ENCODE data around the gene PTPMT1. TPM values are rescaled to one million over a fixed set of nuclear protein-coding genes. Genes with fewer than 3 reads are reported as not detected.

The PTPMT1 gene
- total and polyA plus RNA-seq, 2 donors = 38.0 to 38.3 TPM

DNA sequence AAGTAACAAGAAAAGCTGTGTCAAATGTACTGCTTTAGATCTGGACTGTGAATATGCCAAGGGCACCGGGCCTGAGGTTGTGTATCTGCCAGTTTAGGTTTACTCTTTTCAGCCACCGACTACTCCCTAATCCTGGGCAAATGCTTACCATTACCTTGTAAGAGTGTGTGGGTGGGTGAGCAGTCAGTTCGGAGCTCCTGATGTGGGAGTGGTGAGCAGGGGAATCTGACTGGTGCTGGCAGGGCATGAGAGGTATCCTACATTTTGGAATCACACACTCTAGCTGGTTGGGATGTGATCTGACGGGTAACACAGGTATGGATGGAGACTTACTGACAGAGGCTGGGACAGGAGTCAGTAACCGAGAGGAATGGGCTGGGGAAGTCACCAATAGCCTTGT is 18.4 kb downstream of the PTPMT1 start:
- Histone ChIP-seq H3K4me1 (ENCODE audit: control insufficient read depth in 2 of 2, insufficient read depth in 2 of 2, low read length in 2 of 2) (peaks cover 6 to 12% of the 10 kb centered on the region in 2 donors), H3K27ac (ENCODE audit: low read depth in 1 of 2, low read length in 1 of 2) (no peak overlapping the region), H3K4me3 (ENCODE audit: low read length in 2 of 2) (no peak overlapping the region), H3K9me3 (ENCODE audit: control insufficient read depth in 2 of 2, insufficient read depth in 1 of 2, low read length in 1 of 2) (no peaks in the 10 kb centered on the region), H3K27me3 (ENCODE audit: control insufficient read depth in 2 of 2, insufficient read depth in 1 of 2, low read length in 1 of 2) (no peaks in the 10 kb centered on the region), H3K36me3 (ENCODE audit: control insufficient read depth in 2 of 2, insufficient read depth in 2 of 2, low read length in 1 of 2) (peaks cover 48 to 55% of the 10 kb centered on the region in 2 donors)
- no peak for DNase-seq (ENCODE audit: low read depth in 6 of 9, low spot score in 9 of 9)
- WGBS = 97% methylated on average over 5 of the region's 5 CpGs

DNA sequence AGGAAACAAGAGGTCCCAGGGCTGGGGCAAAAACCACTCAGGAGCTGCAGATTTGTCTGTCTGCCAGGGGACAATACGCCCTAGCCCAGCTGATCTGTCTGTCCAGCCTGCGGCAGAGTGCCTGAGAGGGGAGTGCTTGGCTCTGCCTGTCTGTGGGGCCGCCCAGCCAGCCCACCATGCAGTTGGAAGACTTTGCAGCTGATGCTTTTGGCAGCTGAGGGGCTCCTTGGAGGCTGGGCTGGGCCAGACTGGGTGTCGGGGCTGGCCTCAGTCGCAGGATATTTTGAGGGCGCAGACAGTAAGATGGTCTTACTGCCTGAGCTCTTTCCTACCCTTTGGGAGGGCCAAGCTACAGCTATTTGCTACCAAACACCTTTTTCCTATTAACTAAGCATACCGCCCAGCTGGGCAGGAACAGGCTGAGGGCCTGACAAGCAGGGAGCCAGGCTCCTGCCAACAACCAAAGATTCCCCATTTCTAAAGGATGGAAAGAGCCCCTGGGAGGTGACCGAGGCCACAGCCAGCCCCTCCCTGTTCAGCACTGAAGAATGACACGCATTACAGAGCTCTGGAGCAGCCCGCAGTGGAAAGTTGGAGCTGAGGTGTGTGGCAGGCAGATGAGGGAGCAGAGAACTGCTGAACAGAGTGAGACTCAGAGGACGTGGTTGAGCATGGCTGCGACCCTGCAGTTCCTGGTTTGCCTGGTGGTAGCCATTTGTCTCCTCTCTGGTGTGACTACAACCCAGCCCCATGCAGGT is 20.9 kb downstream of the PTPMT1 start, which contains the start of gene FAM180B:
Gene FAM180B (plus strand): TSS at position 581 of the 758 bp plus-strand sequence. CDS start 91 bp downstream, at position 672.
- peaks cover 40 to 50% of the 10 kb centered on the region in 2 donors for H3K36me3 ChIP-seq (ENCODE audit: control insufficient read depth in 2 of 2, insufficient read depth in 2 of 2, low read length in 1 of 2)
- no peak for DNase-seq (ENCODE audit: low read depth in 6 of 9, low spot score in 9 of 9)
- H3K4me1 ChIP-seq (ENCODE audit: control insufficient read depth in 2 of 2, insufficient read depth in 2 of 2, low read length in 2 of 2) = no peaks in the 10 kb centered on the region
- no peak within 1 kb of the TSS for H3K27ac ChIP-seq (ENCODE audit: low read depth in 1 of 2, low read length in 1 of 2)
- no peaks in the 10 kb centered on the region for H3K27me3 ChIP-seq (ENCODE audit: control insufficient read depth in 2 of 2, insufficient read depth in 1 of 2, low read length in 1 of 2)
- no peaks in the 10 kb centered on the region for H3K9me3 ChIP-seq (ENCODE audit: control insufficient read depth in 2 of 2, insufficient read depth in 1 of 2, low read length in 1 of 2)
- no peak within 1 kb of the TSS for H3K4me3 ChIP-seq (ENCODE audit: low read length in 2 of 2)
- 95% methylated on average over 12 of the region's 12 CpGs for WGBS

DNA sequence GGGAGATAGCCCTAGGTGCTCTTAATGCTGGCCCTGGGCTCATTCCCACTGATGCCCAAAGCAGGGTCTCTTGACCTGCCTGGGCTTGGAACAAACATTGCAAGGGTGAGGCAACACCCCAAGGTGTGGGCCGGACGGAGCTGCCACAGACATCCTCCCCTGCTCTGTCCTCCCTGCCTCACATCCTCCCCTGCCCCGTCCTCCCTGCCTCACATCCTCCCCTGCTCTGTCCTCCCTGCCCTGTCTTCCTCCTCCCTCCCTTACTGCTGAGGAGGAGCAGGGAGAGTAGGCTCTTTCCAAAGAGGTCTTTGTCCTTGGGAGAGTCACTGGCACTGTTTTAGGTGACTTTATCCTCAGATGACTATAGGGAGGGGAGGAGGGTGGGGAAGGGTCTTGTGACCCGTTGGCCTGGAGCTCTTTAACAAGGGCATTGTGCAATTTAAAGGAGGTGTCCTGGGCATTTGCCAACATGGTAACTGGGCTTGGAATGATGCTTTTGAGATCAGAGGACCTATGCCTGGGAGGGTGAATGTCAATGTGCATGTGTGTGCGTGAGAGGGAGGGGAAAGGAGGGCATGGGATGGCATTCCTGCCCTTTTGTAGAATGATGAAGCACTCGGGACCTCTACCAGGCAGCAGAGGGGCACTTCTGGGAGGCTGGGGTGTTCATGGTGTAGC is 21.8 kb downstream of the PTPMT1 start:
- peaks cover 31 to 42% of the 10 kb centered on the region in 2 donors for H3K36me3 ChIP-seq (ENCODE audit: control insufficient read depth in 2 of 2, insufficient read depth in 2 of 2, low read length in 1 of 2)
- H3K9me3 ChIP-seq (ENCODE audit: control insufficient read depth in 2 of 2, insufficient read depth in 1 of 2, low read length in 1 of 2) = no peaks in the 10 kb centered on the region
- 86% methylated on average over 6 of the region's 6 CpGs for WGBS
- DNase-seq (ENCODE audit: low read depth in 6 of 9, low spot score in 9 of 9) = no peak
- no peaks in the 10 kb centered on the region for H3K27me3 ChIP-seq (ENCODE audit: control insufficient read depth in 2 of 2, insufficient read depth in 1 of 2, low read length in 1 of 2)
- H3K4me3 ChIP-seq (ENCODE audit: low read length in 2 of 2) = no peak overlapping the region
- H3K27ac ChIP-seq (ENCODE audit: low read depth in 1 of 2, low read length in 1 of 2) = no peak overlapping the region
- H3K4me1 ChIP-seq (ENCODE audit: control insufficient read depth in 2 of 2, insufficient read depth in 2 of 2, low read length in 2 of 2) = peaks cover 2 to 8% of the 10 kb centered on the region in 2 donors

DNA sequence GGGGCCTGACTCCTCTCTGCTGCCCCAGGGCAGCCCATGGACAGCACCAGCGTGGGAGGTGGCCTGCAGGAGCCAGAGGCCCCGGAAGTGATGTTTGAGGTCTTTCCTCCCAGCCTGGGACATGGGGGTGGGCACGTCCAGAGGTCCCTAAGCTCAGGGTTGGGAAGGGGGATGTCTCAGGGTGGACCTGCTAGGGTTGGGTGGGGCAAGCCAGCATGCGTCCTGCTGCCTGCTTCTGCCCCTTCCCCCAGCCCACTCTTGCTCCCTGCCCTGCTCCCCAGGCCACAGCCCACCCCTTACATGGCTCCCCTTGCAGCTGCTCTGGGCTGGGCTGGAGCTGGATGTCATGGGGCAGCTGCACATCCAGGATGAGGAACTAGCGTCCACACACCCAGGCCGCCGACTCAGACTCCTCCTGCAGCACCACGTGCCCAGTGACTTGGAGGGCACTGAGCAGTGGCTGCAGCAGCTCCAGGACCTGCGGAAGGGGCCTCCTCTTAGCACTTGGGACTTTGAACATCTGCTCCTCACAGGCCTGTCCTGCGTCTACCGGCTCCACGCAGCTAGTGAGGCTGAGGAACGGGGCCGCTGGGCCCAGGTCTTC is 22.4 kb downstream of the PTPMT1 start:
- 49% methylated on average over 14 of the region's 14 CpGs for WGBS
- H3K9me3 ChIP-seq (ENCODE audit: control insufficient read depth in 2 of 2, insufficient read depth in 1 of 2, low read length in 1 of 2) = no peaks in the 10 kb centered on the region
- no peak for DNase-seq (ENCODE audit: low read depth in 6 of 9, low spot score in 9 of 9)
- H3K27me3 ChIP-seq (ENCODE audit: control insufficient read depth in 2 of 2, insufficient read depth in 1 of 2, low read length in 1 of 2) = peaks cover 0 to 3% of the 10 kb centered on the region in 2 donors
- peaks cover 2 to 14% of the 10 kb centered on the region in 2 donors for H3K4me1 ChIP-seq (ENCODE audit: control insufficient read depth in 2 of 2, insufficient read depth in 2 of 2, low read length in 2 of 2)
- H3K4me3 ChIP-seq (ENCODE audit: low read length in 2 of 2) = no peak overlapping the region
- peaks cover 25 to 36% of the 10 kb centered on the region in 2 donors for H3K36me3 ChIP-seq (ENCODE audit: control insufficient read depth in 2 of 2, insufficient read depth in 2 of 2, low read length in 1 of 2)
- no peak overlapping the region for H3K27ac ChIP-seq (ENCODE audit: low read depth in 1 of 2, low read length in 1 of 2)

DNA sequence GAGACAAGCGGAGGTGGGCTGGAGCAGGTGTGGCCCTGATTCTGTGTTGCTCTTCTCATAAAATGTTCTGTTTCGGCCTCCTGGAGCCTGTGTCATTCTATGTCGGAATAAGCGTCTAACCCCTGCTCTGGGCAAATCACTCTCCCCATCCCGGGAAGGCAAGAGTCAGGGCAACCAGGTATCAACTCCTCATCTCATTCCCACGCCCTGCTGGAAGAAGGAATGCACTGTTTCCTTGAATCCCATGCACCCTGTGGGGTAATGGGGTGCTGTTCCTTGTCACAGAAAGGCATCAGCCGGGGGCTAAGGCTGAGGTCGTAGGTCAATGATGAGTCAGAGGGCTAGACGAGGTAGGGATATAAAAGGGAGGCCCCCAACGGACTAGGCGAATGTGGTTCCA is 23.7 kb downstream of the PTPMT1 start:
- Histone ChIP-seq H3K27me3 (ENCODE audit: control insufficient read depth in 2 of 2, insufficient read depth in 1 of 2, low read length in 1 of 2) (peaks cover 11 to 16% of the 10 kb centered on the region in 2 donors), H3K4me1 (ENCODE audit: control insufficient read depth in 2 of 2, insufficient read depth in 2 of 2, low read length in 2 of 2) (peaks cover 5 to 25% of the 10 kb centered on the region in 2 donors), H3K9me3 (ENCODE audit: control insufficient read depth in 2 of 2, insufficient read depth in 1 of 2, low read length in 1 of 2) (no peaks in the 10 kb centered on the region), H3K36me3 (ENCODE audit: control insufficient read depth in 2 of 2, insufficient read depth in 2 of 2, low read length in 1 of 2) (peaks cover 12 to 23% of the 10 kb centered on the region in 2 donors), H3K27ac (ENCODE audit: low read depth in 1 of 2, low read length in 1 of 2) (no peak overlapping the region), H3K4me3 (ENCODE audit: low read length in 2 of 2) (no peak overlapping the region)
- 97% methylated on average over 11 of the region's 11 CpGs for WGBS
- DNase-seq (ENCODE audit: low read depth in 6 of 9, low spot score in 9 of 9) = no peak

DNA sequence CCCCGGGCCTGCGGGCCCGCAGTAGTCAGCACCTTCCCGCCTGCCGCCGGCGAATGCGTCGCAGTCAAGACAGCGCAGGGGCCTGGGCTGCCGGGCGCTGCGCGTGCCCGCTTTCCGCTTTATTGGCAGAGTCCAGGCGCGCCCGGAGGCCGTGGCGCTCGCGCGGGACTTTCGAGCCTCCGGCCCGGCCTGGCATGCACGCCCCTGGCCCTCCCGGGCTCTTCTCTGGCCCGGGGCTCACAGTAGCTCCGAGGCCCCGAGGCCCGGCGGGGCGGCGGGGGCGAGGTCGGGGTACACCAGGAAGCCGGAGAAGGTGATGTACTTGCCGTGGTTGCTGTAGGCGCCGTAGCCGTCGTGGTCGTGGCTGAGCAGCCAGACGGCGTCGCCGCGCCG is 24.2 kb downstream of the PTPMT1 start:
- H3K27me3 ChIP-seq (ENCODE audit: control insufficient read depth in 2 of 2, insufficient read depth in 1 of 2, low read length in 1 of 2) = peaks cover 15 to 20% of the 10 kb centered on the region in 2 donors
- no peak overlapping the region for H3K27ac ChIP-seq (ENCODE audit: low read depth in 1 of 2, low read length in 1 of 2)
- peaks cover 6 to 29% of the 10 kb centered on the region in 2 donors for H3K4me1 ChIP-seq (ENCODE audit: control insufficient read depth in 2 of 2, insufficient read depth in 2 of 2, low read length in 2 of 2)
- no peak overlapping the region for H3K4me3 ChIP-seq (ENCODE audit: low read length in 2 of 2)
- H3K36me3 ChIP-seq (ENCODE audit: control insufficient read depth in 2 of 2, insufficient read depth in 2 of 2, low read length in 1 of 2) = peaks cover 8 to 19% of the 10 kb centered on the region in 2 donors
- 93% methylated on average over 51 of the region's 51 CpGs for WGBS
- no peak for DNase-seq (ENCODE audit: low read depth in 6 of 9, low spot score in 9 of 9)
- H3K9me3 ChIP-seq (ENCODE audit: control insufficient read depth in 2 of 2, insufficient read depth in 1 of 2, low read length in 1 of 2) = no peaks in the 10 kb centered on the region

DNA sequence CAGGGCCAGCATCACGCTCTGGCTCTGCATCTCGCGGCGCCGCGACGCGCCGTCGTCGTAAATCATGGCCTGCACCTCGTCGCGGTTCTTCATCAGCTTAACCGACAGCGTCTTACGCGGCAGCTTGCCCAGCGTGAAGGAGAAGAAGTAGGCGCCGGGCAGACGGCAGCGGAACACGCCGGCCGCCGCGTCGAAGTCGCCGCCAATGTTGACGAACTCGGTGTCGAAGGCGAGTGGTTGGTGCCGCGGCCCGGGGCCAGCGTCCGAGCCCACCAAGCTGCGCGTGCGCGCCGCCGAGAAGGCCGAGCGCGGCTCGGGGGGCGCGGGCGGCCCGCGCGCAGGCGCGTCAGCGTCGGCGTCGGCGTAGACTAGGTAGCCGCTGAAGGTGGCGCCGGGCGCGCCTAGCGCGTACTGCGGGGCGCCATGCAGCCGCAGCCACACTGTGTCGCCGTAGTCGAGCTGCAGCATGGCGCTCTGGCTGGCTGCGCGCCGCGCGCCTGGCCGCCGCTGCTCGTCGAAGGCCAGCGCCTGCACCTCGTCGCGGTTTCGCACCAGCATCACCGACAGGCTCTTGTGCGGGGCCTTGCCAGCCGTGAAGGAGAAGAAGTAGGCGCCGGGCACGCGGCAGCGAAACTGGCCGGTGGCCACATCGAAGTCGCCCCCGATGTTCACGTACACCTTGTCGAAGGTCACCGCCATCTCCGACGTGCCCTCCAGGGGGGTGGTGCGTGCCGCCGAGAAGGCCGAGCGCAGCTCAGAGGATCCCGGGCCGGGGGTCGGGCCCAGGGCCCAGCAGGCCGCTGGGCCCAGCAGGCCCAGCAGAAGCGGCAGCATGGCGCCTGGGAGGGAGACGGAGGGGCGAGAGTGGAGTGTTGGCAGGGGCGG is 24.8 kb downstream of the PTPMT1 start:
- H3K4me1 ChIP-seq (ENCODE audit: control insufficient read depth in 2 of 2, insufficient read depth in 2 of 2, low read length in 2 of 2) = peaks cover 6 to 29% of the 10 kb centered on the region in 2 donors
- H3K4me3 ChIP-seq (ENCODE audit: low read length in 2 of 2) = no peak overlapping the region
- WGBS = 94% methylated on average over 122 of the region's 122 CpGs
- no peak for DNase-seq (ENCODE audit: low read depth in 6 of 9, low spot score in 9 of 9)
- peaks cover 22 to 27% of the 10 kb centered on the region in 2 donors for H3K27me3 ChIP-seq (ENCODE audit: control insufficient read depth in 2 of 2, insufficient read depth in 1 of 2, low read length in 1 of 2)
- H3K27ac ChIP-seq (ENCODE audit: low read depth in 1 of 2, low read length in 1 of 2) = no peak overlapping the region
- peaks cover 4 to 12% of the 10 kb centered on the region in 2 donors for H3K36me3 ChIP-seq (ENCODE audit: control insufficient read depth in 2 of 2, insufficient read depth in 2 of 2, low read length in 1 of 2)
- H3K9me3 ChIP-seq (ENCODE audit: control insufficient read depth in 2 of 2, insufficient read depth in 1 of 2, low read length in 1 of 2) = no peaks in the 10 kb centered on the region

DNA sequence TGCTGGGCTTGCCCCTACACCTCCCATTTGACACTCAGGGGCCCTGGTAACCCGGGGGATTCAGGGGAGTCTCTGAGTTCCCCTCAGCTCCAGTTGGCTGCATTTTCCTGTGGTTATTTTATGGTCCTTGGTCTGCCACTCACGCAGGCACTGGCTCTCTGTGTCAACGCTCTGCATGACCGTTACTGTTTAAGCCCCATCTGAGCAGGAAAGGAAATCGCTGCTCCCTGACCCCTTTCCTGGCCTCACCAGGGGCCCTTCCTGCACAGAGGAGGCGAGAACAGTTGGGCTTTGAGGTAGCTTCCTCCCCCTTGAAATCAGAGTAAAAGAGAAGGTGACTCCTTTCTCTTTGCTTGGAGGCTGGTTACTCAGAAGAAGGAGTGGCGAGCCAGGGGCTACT is 26.4 kb downstream of the PTPMT1 start:
- H3K4me1 ChIP-seq (ENCODE audit: control insufficient read depth in 2 of 2, insufficient read depth in 2 of 2, low read length in 2 of 2) = peaks cover 6 to 29% of the 10 kb centered on the region in 2 donors
- H3K9me3 ChIP-seq (ENCODE audit: control insufficient read depth in 2 of 2, insufficient read depth in 1 of 2, low read length in 1 of 2) = no peaks in the 10 kb centered on the region
- peaks cover 0 to 2% of the 10 kb centered on the region in 2 donors for H3K36me3 ChIP-seq (ENCODE audit: control insufficient read depth in 2 of 2, insufficient read depth in 2 of 2, low read length in 1 of 2)
- H3K27me3 ChIP-seq (ENCODE audit: control insufficient read depth in 2 of 2, insufficient read depth in 1 of 2, low read length in 1 of 2) = peaks cover 23 to 28% of the 10 kb centered on the region in 2 donors
- H3K4me3 ChIP-seq (ENCODE audit: low read length in 2 of 2) = no peak overlapping the region
- 15% methylated on average over 7 of the region's 7 CpGs for WGBS
- peak in 2 of 9 donors; percentile 27 to 47 for DNase-seq (ENCODE audit: low read depth in 6 of 9, low spot score in 9 of 9)
- peak overlapping the region in 1 of 2 donors; percentile 17 for H3K27ac ChIP-seq (ENCODE audit: low read depth in 1 of 2, low read length in 1 of 2)

Data from thymus (tissue), 11 donors.